Measurements from ENCODE around the gene COX6A2. TPM values are rescaled to one million over a fixed set of nuclear protein-coding genes. Genes with fewer than 3 reads are reported as not detected.

The COX6A2 gene
- total RNA-seq, 1 experiment from 2014 or later = not detected

DNA sequence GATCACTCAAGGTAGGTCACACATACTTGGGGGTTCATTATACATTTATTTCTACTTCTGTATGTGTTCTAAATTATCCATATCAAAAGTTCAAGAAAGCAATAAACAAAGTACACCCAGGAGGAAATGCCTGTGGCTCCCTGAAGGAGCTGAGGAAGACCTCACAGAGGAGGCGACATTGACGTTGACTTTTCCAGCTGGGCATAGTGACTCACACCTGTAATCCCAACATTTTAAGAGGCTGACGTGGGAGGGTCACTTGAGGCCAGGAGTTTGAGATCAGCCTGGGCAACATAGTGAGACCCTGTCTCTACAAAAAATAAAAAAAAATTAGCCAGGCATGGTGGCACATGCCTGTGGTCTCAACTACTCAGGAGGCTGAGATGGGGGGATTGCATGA, 18.7 kb downstream of the COX6A2 start:
- peaks cover 0 to 2% of the 10 kb centered on the region in 2 experiments; a peak in 1 of 5 replicates for H3K9me3 Mint-ChIP-seq
- H3K36me3 Mint-ChIP-seq (ENCODE audit: insufficient read depth in 1 of 3, low read depth in 3 of 3) = no peaks in the 10 kb centered on the region
- Histone ChIP-seq H3K23me2 (ENCODE audit: insufficient read length, low read depth, low read length, poor library complexity, severe bottlenecking) (no peaks in the 10 kb centered on the region), H3K4me1 (ENCODE audit: insufficient read depth, low read length) (no peaks in the 10 kb centered on the region), H4K5ac (ENCODE audit: insufficient read length, low read depth, low read length) (no peak overlapping the region), H3K27ac (ENCODE audit: insufficient read length, low read depth, low read length) (no peak overlapping the region), H2BK5ac (ENCODE audit: insufficient read length, low read length) (no peak overlapping the region), H2AK5ac (ENCODE audit: insufficient read length, low read length) (no peak overlapping the region), H3T11ph (ENCODE audit: low read length) (no peak overlapping the region), H3K9me3 (ENCODE audit: control insufficient read depth, low read depth, low read length) (no peaks in the 10 kb centered on the region), H4K20me1 (ENCODE audit: control insufficient read depth, insufficient read depth, insufficient read length) (no peaks in the 10 kb centered on the region), H3K14ac (ENCODE audit: insufficient read depth, low read length) (no peak overlapping the region), H3K4me2 (ENCODE audit: insufficient read depth, insufficient read length, low read length) (no peak overlapping the region), H4K8ac (replicated peaks; ENCODE audit: insufficient read length, low read depth, low read length) (no peak overlapping the region), H3K79me2 (ENCODE audit: insufficient read depth, low read length) (no peaks in the 10 kb centered on the region), H2BK20ac (ENCODE audit: low read depth, low read length, poor library complexity, severe bottlenecking) (no peak overlapping the region), H3K18ac (ENCODE audit: insufficient read length, low read depth, low read length) (no peak overlapping the region), H3K9ac (ENCODE audit: extremely low read depth, insufficient read length, low read length) (no peak overlapping the region), H2BK12ac (ENCODE audit: insufficient read length, low read depth, low read length) (no peak overlapping the region), H4K91ac (ENCODE audit: insufficient read length, low read depth, low read length) (no peak overlapping the region), H2BK15ac (ENCODE audit: low read depth, low read length) (no peak overlapping the region), H3K79me1 (ENCODE audit: insufficient read depth, low read depth, low read length, poor library complexity, severe bottlenecking) (no peaks in the 10 kb centered on the region), H3K4ac (ENCODE audit: low read depth, low read length) (no peak overlapping the region), H2BK120ac (ENCODE audit: low read depth, low read length, poor library complexity, severe bottlenecking) (no peak overlapping the region), H3K23ac (ENCODE audit: insufficient read length, low read depth, low read length) (no peak overlapping the region), H2AFZ (ENCODE audit: low read length) (no peak overlapping the region), H3K27me3 (ENCODE audit: insufficient read depth, low read length) (no peaks in the 10 kb centered on the region), H3K56ac (ENCODE audit: insufficient read length, low read depth, low read length) (no peak overlapping the region)
- no peaks in the 10 kb centered on the region for H3K4me1 Mint-ChIP-seq
- peaks cover 26% of the 10 kb centered on the region for H3K27me3 Mint-ChIP-seq (ENCODE audit: low read depth)
- TF ChIP-seq CTCF (conservative IDR thresholded peaks at IDR 0.05) = no peak
- no peak overlapping the region for H3K4me3 Mint-ChIP-seq
- H3K27ac Mint-ChIP-seq = no peak overlapping the region
- no peak for DNase-seq
- no CpG with 5 or more reads among the region's 3 CpGs for WGBS (ENCODE audit: extremely low coverage, insufficient read length, low lambda C conversion rate)

Data from H9 (cell line).